NCI-H226 (cell line): ENCODE data around the gene IQSEC1.
"Not testable (repeated sequence)": the region's sequence is repeated elsewhere in the genome, so short reads cannot be mapped to it uniquely, and the experiment has no call there.

ENCODE experiments used
- DNase-seq: peaks from one replicate; pipeline ENCODE4 v3.0.0-alpha.2; 2015

The IQSEC1 gene

GRCh38 chr3:12884790-12885582, 188.2 kb downstream of the IQSEC1 start:
- DNase-seq: no peak

GRCh38 chr3:12884186-12884680, 189.0 kb downstream of the IQSEC1 start:
- no peak for DNase-seq

- DNase-seq: no peak
These were observed 190.6 kb downstream of the IQSEC1 start for GRCh38 chr3:12882336-12883310.

- DNase-seq: not testable (repeated sequence)
These were observed 191.4 kb downstream of the IQSEC1 start for GRCh38 chr3:12881858-12882257.

GRCh38 chr3:12879191-12879815, 193.9 kb downstream of the IQSEC1 start:
- no peak for DNase-seq

GRCh38 chr3:12878758-12879157, 194.5 kb downstream of the IQSEC1 start:
- DNase-seq: not testable (repeated sequence)

- DNase-seq: no peak
These were observed 195.1 kb downstream of the IQSEC1 start for GRCh38 chr3:12878141-12878574.

- no peak for DNase-seq
These were observed 196.2 kb downstream of the IQSEC1 start for GRCh38 chr3:12877040-12877439.

GRCh38 chr3:12875857-12876836, 197.1 kb downstream of the IQSEC1 start:
- DNase-seq: no peak

GRCh38 chr3:12871404-12871983, 201.7 kb downstream of the IQSEC1 start:
- DNase-seq: no peak

GRCh38 chr3:12870942-12871341, 202.3 kb downstream of the IQSEC1 start:
- DNase-seq: no peak

GRCh38 chr3:12869035-12869621, 204.1 kb downstream of the IQSEC1 start:
- peak; percentile 58 for DNase-seq

GRCh38 chr3:12868039-12869034, 204.9 kb downstream of the IQSEC1 start:
- peak; percentile 80 for DNase-seq

- DNase-seq: no peak
These were observed 206.4 kb downstream of the IQSEC1 start for GRCh38 chr3:12866836-12867235.

GRCh38 chr3:12865271-12865670, 208.0 kb downstream of the IQSEC1 start:
- DNase-seq: no peak

GRCh38 chr3:12862387-12862786, 210.8 kb downstream of the IQSEC1 start:
- no peak for DNase-seq

GRCh38 chr3:12861611-12862010, 211.6 kb downstream of the IQSEC1 start:
- no peak for DNase-seq

GRCh38 chr3:12859840-12860239, 213.4 kb downstream of the IQSEC1 start:
- no peak for DNase-seq

- DNase-seq: no peak
These were observed 216.6 kb downstream of the IQSEC1 start for GRCh38 chr3:12856626-12857025.

- no peak for DNase-seq
These were observed 218.7 kb downstream of the IQSEC1 start for GRCh38 chr3:12854565-12854964.
